H1 (cell line): ENCODE results near the gene CCDC40. TPM values are rescaled to one million over a fixed set of nuclear protein-coding genes. Genes with fewer than 3 reads are reported as not detected.

Experiments
- CTCF ChIA-PET: fragments of 300-600 bp; sonication (Branson Sonifier 250); formaldehyde crosslinking; loops from one replicate; lab custom pipeline; 2021; ENCODE audit not compliant: partially characterized antibody; lab: Charles Lee
- POLR2A ChIA-PET: fragments of 300-600 bp; sonication (Branson Sonifier 250); formaldehyde crosslinking; loops from one replicate; lab custom pipeline; 2021; ENCODE audit warnings: inconsistent platforms; ENCODE audit not compliant: partially characterized antibody; lab: Charles Lee
- DNase-seq, 2 experiments: peaks; one replicate each; pipeline versions ENCODE4 v3.0.0 to v3.0.0-alpha.2; 2010 to 2022; ENCODE audit warnings: low spot score in 2 of 2, low read depth in 1 of 2, mixed read lengths in 1 of 2
- FAIRE-seq: peaks from 2 replicates; lab custom pipeline; 2011; peaks lifted over from hg19 to GRCh38; lab: Jason Lieb, UNC
- H2AFZ ChIP-seq: 2 replicates; pipeline ENCODE4 v1.8.1; 2012; ENCODE audit warnings: low read length, inconsistent platforms
- H2AK5ac ChIP-seq: 2 replicates; pipeline ENCODE4 v1.6.1; 2013; ENCODE audit warnings: low read depth, low read length
- H2BK120ac ChIP-seq: replicated peaks from 2 replicates; pipeline ENCODE3; 2013; ENCODE audit warnings: low read depth, low read length, inconsistent platforms
- H2BK12ac ChIP-seq: 2 replicates; pipeline ENCODE4 v1.6.1; 2013; ENCODE audit warnings: low read depth, low read length
- H2BK15ac ChIP-seq: 2 replicates; pipeline ENCODE4 v1.6.1; 2013; ENCODE audit warnings: low read length
- H2BK20ac ChIP-seq: 2 replicates; pipeline ENCODE4 v1.6.1; 2013; ENCODE audit warnings: low read length
- H2BK5ac ChIP-seq: 2 replicates; pipeline ENCODE4 v1.6.1; 2013; ENCODE audit warnings: low read depth, low read length
- H3K14ac ChIP-seq: 2 replicates; pipeline ENCODE4 v1.6.1; 2013; ENCODE audit warnings: inconsistent platforms; ENCODE audit not compliant: insufficient read length
- H3K18ac ChIP-seq: 2 replicates; pipeline ENCODE4 v1.6.1; 2013; ENCODE audit warnings: low read length; ENCODE audit errors: extremely low read depth
- H3K23ac ChIP-seq: 2 replicates; pipeline ENCODE4 v1.6.1; 2013; ENCODE audit warnings: inconsistent platforms; ENCODE audit not compliant: insufficient read length
- H3K23me2 ChIP-seq: 2 replicates; pipeline ENCODE4 v1.6.1; 2013; ENCODE audit warnings: low read depth, low read length
- H3K27ac ChIP-seq: 2 replicates; pipeline ENCODE4 v1.6.1; 2011; ENCODE audit warnings: low read depth, low read length, inconsistent platforms
- H3K27me3 ChIP-seq, 4 experiments: replicated peaks in 1 of 4; 1 replicate in 1 of 4; 2 replicates in 3 of 4; pipeline versions ENCODE4 v1.6.1 to v1.8.1; 2011 to 2013; ENCODE audit warnings: low read length in 3 of 4, mild to moderate bottlenecking in 3 of 4, inconsistent platforms in 2 of 4, mixed read lengths in 2 of 4, moderate library complexity in 1 of 4; ENCODE audit not compliant: control insufficient read depth in 3 of 4, insufficient read depth in 3 of 4; ENCODE audit errors: extremely low read depth in 1 of 4
- H3K36me3 ChIP-seq, 4 experiments: 2 replicates each; pipeline versions ENCODE4 v1.6.1 to v1.8.1; 2011 to 2013; ENCODE audit warnings: mild to moderate bottlenecking in 4 of 4, low read length in 3 of 4, moderate library complexity in 2 of 4, control low read depth in 1 of 4, inconsistent platforms in 1 of 4; ENCODE audit not compliant: insufficient read depth in 4 of 4, control insufficient read depth in 2 of 4
- H3K4ac ChIP-seq: replicated peaks from 2 replicates; pipeline ENCODE3; 2013; ENCODE audit warnings: low read length, low read depth, mixed read lengths, inconsistent platforms; ENCODE audit not compliant: insufficient read length
- H3K4me1 ChIP-seq, 4 experiments: replicated peaks in 1 of 4; 1 replicate in 1 of 4; 2 replicates in 3 of 4; pipeline versions ENCODE4 v1.6.1 to v1.8.1; 2011 to 2013; ENCODE audit warnings: low read length in 3 of 4, inconsistent platforms in 2 of 4, mixed read lengths in 1 of 4; ENCODE audit not compliant: insufficient read depth in 4 of 4, control insufficient read depth in 3 of 4
- H3K4me2 ChIP-seq, 2 experiments: 2 replicates each; pipeline versions ENCODE4 v1.6.1 to v1.8.1; 2011 to 2013; ENCODE audit warnings: low read depth in 2 of 2, low read length in 2 of 2, control low read depth in 1 of 2, inconsistent platforms in 1 of 2, mild to moderate bottlenecking in 1 of 2; ENCODE audit not compliant: insufficient read depth in 1 of 2
- H3K4me3 ChIP-seq, 4 experiments: fragments of 200-600, 300-600 bp in 1 of 4; sonication (generic), shearing (Covaris generic), sonication (Bioruptor Twin) in 1 of 4; 2 replicates each; pipeline versions ENCODE4 v1.5.1 to v1.8.1; 2011 to 2016; ENCODE audit warnings: low read length in 4 of 4, low read depth in 3 of 4, control low read depth in 2 of 4, inconsistent platforms in 2 of 4, mild to moderate bottlenecking in 2 of 4, mixed read lengths in 1 of 4, moderate library complexity in 1 of 4; ENCODE audit not compliant: insufficient read depth in 2 of 4; ENCODE audit errors: extremely low read depth in 1 of 4
- H3K56ac ChIP-seq: replicated peaks from 2 replicates; pipeline ENCODE3; 2013; ENCODE audit warnings: low read depth, mild to moderate bottlenecking, mixed read lengths, low read length, inconsistent platforms; ENCODE audit not compliant: insufficient read length
- H3K79me1 ChIP-seq: 2 replicates; pipeline ENCODE4 v1.6.1; 2013; ENCODE audit warnings: low read depth, low read length, control low read depth
- H3K79me2 ChIP-seq, 2 experiments: 2 replicates each; pipeline versions ENCODE4 v1.6.1 to v1.8.1; 2012 to 2013; ENCODE audit warnings: low read length in 2 of 2, mild to moderate bottlenecking in 2 of 2, inconsistent platforms in 1 of 2; ENCODE audit not compliant: insufficient read depth in 2 of 2, control insufficient read depth in 1 of 2
- H3K9ac ChIP-seq, 4 experiments: replicated peaks in 1 of 4; 1 replicate in 1 of 4; 2 replicates in 3 of 4; pipeline versions ENCODE4 v1.6.1 to v1.8.1; 2011 to 2013; ENCODE audit warnings: low read depth in 3 of 4, low read length in 3 of 4, control low read depth in 2 of 4, mild to moderate bottlenecking in 2 of 4, moderate library complexity in 2 of 4, inconsistent platforms in 1 of 4; ENCODE audit errors: extremely low read depth in 1 of 4
- H3K9me3 ChIP-seq, 2 experiments: 2 replicates each; pipeline versions ENCODE4 v1.6.1 to v1.8.1; 2012 to 2013; ENCODE audit warnings: mild to moderate bottlenecking in 2 of 2, moderate library complexity in 2 of 2, control low read depth in 1 of 2, inconsistent platforms in 1 of 2, low read depth in 1 of 2, low read length in 1 of 2, mixed read lengths in 1 of 2; ENCODE audit not compliant: insufficient read depth in 2 of 2
- H4K20me1 ChIP-seq, 2 experiments: replicated peaks in 1 of 2; 2 replicates each; pipeline versions ENCODE3 to v1.8.1; 2011 to 2013; ENCODE audit warnings: inconsistent platforms in 2 of 2, low read length in 2 of 2, mild to moderate bottlenecking in 1 of 2; ENCODE audit not compliant: insufficient read depth in 2 of 2, control insufficient read depth in 1 of 2
- H4K5ac ChIP-seq: 2 replicates; pipeline ENCODE4 v1.6.1; 2013; ENCODE audit warnings: low read length, low read depth, mixed read lengths, inconsistent platforms; ENCODE audit not compliant: insufficient read length
- H4K8ac ChIP-seq: 2 replicates; pipeline ENCODE4 v1.8.0; 2013; ENCODE audit warnings: mild to moderate bottlenecking, moderate library complexity, low read length, inconsistent platforms; ENCODE audit not compliant: insufficient read depth; ENCODE audit errors: extremely low read depth
- H4K91ac ChIP-seq: replicated peaks from 2 replicates; pipeline ENCODE3; 2013; ENCODE audit warnings: low read length, mixed read lengths, inconsistent platforms; ENCODE audit not compliant: insufficient read length
- GABPA ChIP-seq: IDR thresholded peaks from 2 replicates; pipeline ENCODE4 v1.6.1; 2011; ENCODE audit warnings: mild to moderate bottlenecking, low read length, moderate library complexity, borderline replicate concordance; ENCODE audit not compliant: insufficient read depth
- PHF8 ChIP-seq: fragments of 200-600 bp; sonication (generic); conservative IDR thresholded peaks from 2 replicates; pipeline ENCODE4 v1.7.1; 2012; ENCODE audit warnings: low read depth, mild to moderate bottlenecking, inconsistent platforms, low read length, moderate library complexity
- SRF ChIP-seq: IDR thresholded peaks from 2 replicates; pipeline ENCODE4 v1.6.1; 2011; ENCODE audit warnings: mild to moderate bottlenecking, low read depth, low read length, moderate library complexity
- WGBS, 2 experiments: shearing (Covaris generic) in 1 of 2; methylation state at CpG; one replicate each; pipeline versions ENCODE4 v1.1.6 to v1.1.7; 2013 to 2015; ENCODE audit warnings: low lambda C conversion rate in 2 of 2, mixed read lengths in 2 of 2, inconsistent platforms in 1 of 2, low coverage in 1 of 2, missing lambda C conversion rate in 1 of 2; ENCODE audit not compliant: insufficient replicate concordance in 2 of 2, insufficient coverage in 1 of 2, insufficient read length in 1 of 2; ENCODE audit errors: extremely low coverage in 1 of 2, missing lambda C conversion rate in 1 of 2; 5-methylcytosine and 5-hydroxymethylcytosine counted together
- polyA plus RNA-seq, 7 experiments: library from polyadenylated mRNA; depleted of rRNA in 3 of 7; stranded (reverse) in 5 of 7; unstranded in 2 of 7; fragments of >200 nt in 5 of 7; fragments of 200-250 nt in 2 of 7; gene quantifications; 1 replicate in 5 of 7; 2 replicates in 1 of 7; 4 replicates in 1 of 7; pipeline versions ENCODE4 v1.2.1 to v1.2.3, GENCODE V29; 2011 to 2013; ENCODE audit warnings: missing spikeins in 2 of 7, mixed read lengths in 2 of 7
- total RNA-seq: library from RNA; stranded (reverse); fragmentation: NEBNext Ultra II Directional; extraction: Animal tissue kit (Norgen Biotek cat#: 25700); gene quantifications from 2 replicates; pipeline ENCODE4 v1.2.1, GENCODE V29; 2021

The CCDC40 gene
- total and polyA plus RNA-seq, 2 of the 8 experiments (the other 6 are each of a cell fraction or from before 2014, with no cell fraction given): 4.1 to 11.5 TPM

DNA sequence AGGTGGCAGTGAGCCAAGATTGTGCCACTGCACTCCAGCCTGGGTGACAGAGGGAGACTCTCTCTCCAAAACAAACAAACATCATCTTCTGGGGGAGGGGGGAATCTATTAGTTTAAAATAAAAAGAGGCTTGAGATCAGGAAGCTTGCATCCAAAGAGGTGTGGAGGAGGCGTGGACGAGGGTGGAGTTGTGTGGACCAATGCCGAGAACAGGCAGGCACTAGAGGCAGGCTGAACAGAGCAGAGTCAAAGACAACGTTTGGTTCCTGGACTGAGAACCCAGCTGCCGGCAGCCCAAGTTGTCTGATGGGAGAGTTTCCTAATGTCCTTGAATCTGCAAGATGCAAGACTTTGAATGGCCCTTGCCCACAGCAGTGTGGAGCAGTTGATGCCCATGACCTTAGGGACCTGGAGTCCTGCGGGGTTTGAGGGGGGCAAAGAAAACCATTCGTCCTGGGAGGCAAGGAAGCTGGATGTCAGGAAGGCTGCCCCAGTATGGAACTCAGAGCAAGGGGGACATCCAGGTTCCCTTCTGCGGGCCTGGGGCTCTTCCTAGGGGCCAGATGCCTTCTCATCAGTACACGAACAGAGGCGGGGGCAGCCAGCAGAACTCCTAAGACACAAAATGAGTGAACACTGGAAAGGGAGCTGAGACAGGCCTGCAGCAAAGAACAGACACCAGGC lies 9.9 kb upstream of the CCDC40 start:
- no peak overlapping the region for H2BK5ac ChIP-seq
- no peak overlapping the region for H4K91ac ChIP-seq
- H3K56ac ChIP-seq: no peak overlapping the region
- H4K20me1 ChIP-seq: peaks cover 29 to 44% of the 10 kb centered on the region in 2 experiments
- peaks cover 0 to 11% (median 4%) of the 10 kb centered on the region in 4 experiments; a peak in 6 of 7 replicates for H3K4me1 ChIP-seq
- FAIRE-seq (no peak), DNase-seq (no peak)
- H3K9ac ChIP-seq: no peak overlapping the region
- no peak overlapping the region for H2AK5ac ChIP-seq
- no peak overlapping the region for H4K8ac ChIP-seq
- WGBS, 2 experiments: 87% methylated on average over 10 of the region's 10 CpGs; no CpG with 5 or more reads in 1 of the 2 experiments
- peaks cover 17 to 87% of the 10 kb centered on the region in 2 experiments for H3K79me2 ChIP-seq
- no peak overlapping the region for H3K4ac ChIP-seq
- no peak overlapping the region for H3K23ac ChIP-seq
- no peak overlapping the region for H3K4me2 ChIP-seq
- no peaks in the 10 kb centered on the region; a peak in 1 of 8 replicates for H3K36me3 ChIP-seq
- H3K23me2 ChIP-seq: peaks cover 13% of the 10 kb centered on the region
- peaks cover 36% of the 10 kb centered on the region for H3K79me1 ChIP-seq
- TF ChIP-seq PHF8 (no peak), SRF (no peak), GABPA (no peak)
- H3K27ac ChIP-seq: no peak overlapping the region
- no peak overlapping the region for H2AFZ ChIP-seq
- no peak overlapping the region for H2BK12ac ChIP-seq
- no peak overlapping the region for H3K18ac ChIP-seq
- CTCF ChIA-PET: interaction anchor here (1.1 to 10.8 kb wide), 3 partner anchors 19 to 56 kb away, joined by 3 to 110 read pairs (median 7); no protein-coding TSS in a partner anchor
- H3K9me3 ChIP-seq: no peaks in the 10 kb centered on the region
- H2BK15ac ChIP-seq: no peak overlapping the region
- no peaks in the 10 kb centered on the region; a peak in 1 of 7 replicates for H3K27me3 ChIP-seq
- H3K14ac ChIP-seq: no peak overlapping the region
- no peak overlapping the region for H3K4me3 ChIP-seq
- H2BK120ac ChIP-seq: no peak overlapping the region
- POLR2A ChIA-PET: interaction anchor here (0.6 to 2.6 kb wide), 9 partner anchors 8 to 82 kb away, joined by 3 to 15 read pairs (median 3); partner anchors contain the start of genes GAA and TBC1D16
- no peak overlapping the region for H2BK20ac ChIP-seq
- H4K5ac ChIP-seq: no peak overlapping the region
